HCT116 (cell line): ENCODE results near the gene MCF2L2. TPM values are rescaled to one million over a fixed set of nuclear protein-coding genes. Genes with fewer than 3 reads are reported as not detected.

Source experiments
- ATAC-seq: fragments of 200-7000 bp; cut with Tn5 transposase; 2 replicates; pipeline ENCODE4 v1.9.1; 2020; ENCODE audit warnings: mild to moderate bottlenecking, moderate library complexity
- BruUV-seq: library from RNA; stranded (reverse); fragments of 400-500 nt; replicated peaks from 2 replicates; lab custom pipeline; 2021; lab: Mats Ljungman, UMichigan
- CTCF ChIA-PET: fragments of 300-600 bp; sonication (Branson Sonifier 250); formaldehyde crosslinking; loops from one replicate; lab custom pipeline; 2021; ENCODE audit warnings: antibody characterized with exemption; lab: Charles Lee
- POLR2A ChIA-PET: fragments of 300-600, 350-600 bp; sonication (Branson Sonifier 250); formaldehyde crosslinking; loops from one replicate; lab custom pipeline; 2021; ENCODE audit warnings: antibody characterized with exemption; lab: Charles Lee
- RAD21 ChIA-PET, 2 experiments: fragments of 300-600 bp; sonication (Branson Sonifier 250); formaldehyde crosslinking; loops; one replicate each; lab custom pipeline; 2023; ENCODE audit warnings: low total read pairs in 2 of 2; ENCODE audit not compliant: uncharacterized antibody in 2 of 2, unreplicated experiment in 2 of 2, low non-redundant PET in 1 of 2; lab: Charles Lee
- DNase-seq: peaks from one replicate; pipeline ENCODE4 v3.0.0-alpha.2; 2010; ENCODE audit warnings: low read depth, low spot score
- H2AFZ ChIP-seq: fragments of 200-600 bp; shearing (Covaris generic), sonication (generic); 2 replicates; pipeline ENCODE4 v1.6.1; 2017; ENCODE audit warnings: low read depth, mixed run types, mixed read lengths, antibody characterized with exemption, low read length; ENCODE audit not compliant: poor library complexity, severe bottlenecking
- H3K27ac ChIP-seq: 2 replicates; pipeline ENCODE4 v1.5.1; 2012; ENCODE audit warnings: low read depth, low read length
- H3K27me3 ChIP-seq: fragments of 200-600 bp; sonication (generic); 2 replicates; pipeline ENCODE4 v1.6.1; 2016; ENCODE audit warnings: mixed run types, low read length, mixed read lengths; ENCODE audit not compliant: insufficient read depth
- H3K36me3 ChIP-seq, 2 experiments: fragments of 200-500 bp in 1 of 2; fragments of 200-600 bp in 1 of 2; sonication (Bioruptor generic) in 1 of 2; sonication (generic) in 1 of 2; 2 replicates each; pipeline versions ENCODE4 v1.5.1 to v1.6.1; 2014 to 2016; ENCODE audit warnings: low read length in 2 of 2, inconsistent platforms in 1 of 2, mixed read lengths in 1 of 2, mixed run types in 1 of 2; ENCODE audit not compliant: insufficient read depth in 2 of 2, control insufficient read depth in 1 of 2
- H3K4me1 ChIP-seq, 2 experiments: fragments of 200-600 bp in 1 of 2; sonication (generic) in 1 of 2; 2 replicates each; pipeline versions ENCODE4 v1.5.1 to v1.6.1; 2012 to 2017; ENCODE audit warnings: low read length in 2 of 2, inconsistent platforms in 1 of 2, mild to moderate bottlenecking in 1 of 2, mixed read lengths in 1 of 2, mixed run types in 1 of 2, moderate library complexity in 1 of 2; ENCODE audit not compliant: insufficient read depth in 2 of 2, control insufficient read depth in 1 of 2
- H3K4me2 ChIP-seq: fragments of 200-600 bp; sonication (generic); 2 replicates; pipeline ENCODE4 v1.6.1; 2017; ENCODE audit warnings: mixed run types, low read length, mixed read lengths
- H3K4me3 ChIP-seq, 2 experiments: fragments of 200-600 bp in 1 of 2; sonication (generic) in 1 of 2; replicated peaks in 1 of 2; 2 replicates each; pipeline ENCODE4 v1.5.1; 2011 to 2016; ENCODE audit warnings: low read length in 2 of 2, control low read depth in 1 of 2, low read depth in 1 of 2, mild to moderate bottlenecking in 1 of 2, mixed read lengths in 1 of 2, mixed run types in 1 of 2
- H3K79me2 ChIP-seq: fragments of 200-600 bp; sonication (generic); 2 replicates; pipeline ENCODE4 v1.6.1; 2017; ENCODE audit warnings: mild to moderate bottlenecking, mixed run types, low read length, moderate library complexity, mixed read lengths; ENCODE audit not compliant: insufficient read depth
- H3K9ac ChIP-seq: fragments of 200-600 bp; sonication (generic); 2 replicates; pipeline ENCODE4 v1.6.1; 2016; ENCODE audit warnings: low read length, mixed read lengths
- H3K9me2 ChIP-seq: fragments of 200-600 bp; sonication (generic), shearing (Covaris generic); 2 replicates; pipeline ENCODE4 v1.6.1; 2017; ENCODE audit warnings: mixed run types, mild to moderate bottlenecking, moderate library complexity; ENCODE audit not compliant: insufficient read depth
- H3K9me3 ChIP-seq, 2 experiments: fragments of 200-500 bp in 1 of 2; fragments of 200-600 bp in 1 of 2; sonication (Bioruptor generic) in 1 of 2; sonication (generic) in 1 of 2; 2 replicates each; pipeline ENCODE4 v1.6.1; 2014 to 2017; ENCODE audit warnings: low read length in 2 of 2, mixed read lengths in 2 of 2, inconsistent platforms in 1 of 2, low read depth in 1 of 2, mild to moderate bottlenecking in 1 of 2, mixed run types in 1 of 2, moderate library complexity in 1 of 2; ENCODE audit not compliant: control insufficient read depth in 1 of 2, insufficient read depth in 1 of 2
- H4K20me1 ChIP-seq: fragments of 200-600 bp; sonication (generic), shearing (Covaris generic); 2 replicates; pipeline ENCODE4 v1.6.1; 2017; ENCODE audit warnings: mixed run types, mild to moderate bottlenecking, moderate library complexity; ENCODE audit not compliant: insufficient read depth
- CBX3 ChIP-seq: IDR thresholded peaks from 2 replicates; pipeline ENCODE4 v1.6.1; 2012; ENCODE audit warnings: low read depth
- CEBPB ChIP-seq: IDR thresholded peaks from 2 replicates; pipeline ENCODE4 v1.6.1; 2012; ENCODE audit warnings: low read depth
- EZH2 ChIP-seq: fragments of 200-600 bp; sonication (generic); IDR thresholded peaks from 2 replicates; pipeline ENCODE4 v1.6.1; 2017; ENCODE audit warnings: antibody characterized with exemption, mixed run types
- FOSL1 ChIP-seq: IDR thresholded peaks from 2 replicates; pipeline ENCODE4 v1.6.1; 2012; ENCODE audit warnings: low read depth
- JUND ChIP-seq: IDR thresholded peaks from 2 replicates; pipeline ENCODE4 v1.6.1; 2012
- MAX ChIP-seq: IDR thresholded peaks from 2 replicates; pipeline ENCODE4 v1.6.1; 2012
- POLR2A ChIP-seq: IDR thresholded peaks from 2 replicates; pipeline ENCODE4 v1.7.0; 2011; ENCODE audit warnings: borderline replicate concordance; ENCODE audit not compliant: insufficient read depth, insufficient read length; ENCODE audit errors: extremely low read depth
- POLR2AphosphoS5 ChIP-seq: IDR thresholded peaks from 2 replicates; pipeline ENCODE4 v1.6.1; 2011; ENCODE audit warnings: mild to moderate bottlenecking, low read depth, low read length, moderate library complexity
- RAD21 ChIP-seq: IDR thresholded peaks from 2 replicates; pipeline ENCODE4 v1.6.1; 2012; ENCODE audit warnings: low read depth, mild to moderate bottlenecking
- REST ChIP-seq: IDR thresholded peaks from 2 replicates; pipeline ENCODE4 v1.6.1; 2012; ENCODE audit warnings: low read depth
- SIN3A ChIP-seq: IDR thresholded peaks from 2 replicates; pipeline ENCODE4 v1.6.1; 2012; ENCODE audit warnings: low read depth
- SP1 ChIP-seq: IDR thresholded peaks from 2 replicates; pipeline ENCODE4 v1.6.1; 2012; ENCODE audit warnings: low read depth
- TCF7L2 ChIP-seq: IDR thresholded peaks from 2 replicates; pipeline ENCODE4 v1.7.0; 2011; ENCODE audit warnings: borderline replicate concordance, inconsistent platforms; ENCODE audit not compliant: insufficient read depth, insufficient read length; ENCODE audit errors: extremely low read depth
- ZBTB33 ChIP-seq: IDR thresholded peaks from 2 replicates; pipeline ENCODE4 v1.6.1; 2011; ENCODE audit warnings: mild to moderate bottlenecking, low read length, moderate library complexity; ENCODE audit not compliant: insufficient replicate concordance; ENCODE audit errors: extremely low read depth
- ZNF274 ChIP-seq: fragments of 200-500 bp; sonication (Bioruptor generic); IDR thresholded peaks from 2 replicates; pipeline ENCODE4 v1.6.1; 2014; ENCODE audit warnings: mild to moderate bottlenecking, low read depth, low read length, inconsistent platforms
- intact Hi-C: fragments of 100-400 bp; cut with micrococcal nuclease; formaldehyde crosslinking; loops from 2 replicates; pipeline ENCODE4 v1.10.0; 2022
- total RNA-seq: library from RNA; stranded (reverse); gene quantifications from one replicate; pipeline ENCODE4 v1.2.1, GENCODE V29; 2021; ENCODE audit not compliant: unreplicated experiment

MCF2L2 gene
- total RNA-seq, 1 experiment from 2014 or later = 1.5 TPM

GRCh38 chr3:183396662-183397391 is 31.6 kb downstream of the MCF2L2 start:
- ChIA-PET CTCF (no interaction called here), RAD21 (no interaction called here), POLR2A (no interaction called here)
- Histone ChIP-seq H3K36me3 (no peaks in the 10 kb centered on the region), H3K9ac (no peak overlapping the region), H4K20me1 (no peaks in the 10 kb centered on the region), H3K9me2 (no peaks in the 10 kb centered on the region), H3K27ac (no peak overlapping the region), H3K4me1 (no peaks in the 10 kb centered on the region), H3K4me3 (no peak overlapping the region), H3K27me3 (peaks cover 4% of the 10 kb centered on the region; the same call in 1 of the 2 replicates), H2AFZ (no peak overlapping the region), H3K4me2 (no peak overlapping the region), H3K79me2 (no peaks in the 10 kb centered on the region), H3K9me3 (no peaks in the 10 kb centered on the region)
- no TSS peak for BruUV-seq
- intact Hi-C loops = no loop called here
- TF ChIP-seq POLR2AphosphoS5 (no peak), TCF7L2 (no peak), SP1 (no peak), REST (no peak), EZH2 (no peak), CBX3 (no peak), RAD21 (no peak), MAX (no peak), CEBPB (no peak), ZNF274 (no peak), SIN3A (no peak), ZBTB33 (no peak), POLR2A (no peak), JUND (no peak), FOSL1 (no peak)
- ATAC-seq = no peak
- no peak for DNase-seq
